Right cardiac atrium (tissue), 5 donors: ENCODE results near the gene ANKRD42. TPM values are rescaled to one million over a fixed set of nuclear protein-coding genes. Genes with fewer than 3 reads are reported as not detected.
A peak's percentile ranks its signal among the peaks of the same experiment; 100 is the strongest.

Experiments
- ATAC-seq, 2 donors: fragments of 200-7000 bp; cut with Tn5 transposase; one replicate each; pipeline versions ENCODE4 v1.8.0 to v1.9.1; 2020; ENCODE audit warnings: moderate library complexity in 2 of 2, mild to moderate bottlenecking in 1 of 2
- DNase-seq, 3 donors: peaks; one replicate each; pipeline ENCODE4 v3.0.0-alpha.2; 2020
- H3K27ac ChIP-seq: one replicate; pipeline ENCODE4 v1.5.1; 2013; ENCODE audit warnings: mild to moderate bottlenecking, low read length, control low read depth, moderate library complexity
- H3K27me3 ChIP-seq: one replicate; pipeline ENCODE4 v1.6.1; 2013; ENCODE audit not compliant: control insufficient read depth, insufficient read depth
- H3K4me1 ChIP-seq: one replicate; pipeline ENCODE4 v1.6.1; 2013; ENCODE audit warnings: low read length; ENCODE audit not compliant: control insufficient read depth, insufficient read depth
- H3K4me3 ChIP-seq: one replicate; pipeline ENCODE4 v1.5.1; 2013; ENCODE audit warnings: low read length, control low read depth
- H3K9me3 ChIP-seq: one replicate; pipeline ENCODE4 v1.6.1; 2013; ENCODE audit warnings: low read length; ENCODE audit not compliant: control insufficient read depth
- WGBS: extraction: QIAGEN DNeasy Blood & Tissue Kit; methylation state at CpG from one replicate; pipeline ENCODE4 v1.1.7; 2013; 5-methylcytosine and 5-hydroxymethylcytosine counted together
- intact Hi-C, 4 donors: fragments of 100-400 bp; cut with DNase I; formaldehyde crosslinking; loops; one replicate each; pipeline versions ENCODE4 v1.11.0 to v1.14.0; 2022 to 2023
- long read RNA-seq, 4 donors: library from polyadenylated mRNA; unstranded; transcript quantifications; one replicate each; pipeline ENCODE4 v2.0.0, GENCODE V29; 2020 to 2021
- polyA plus RNA-seq: library from polyadenylated mRNA; stranded (reverse); fragments of 200-250 nt; gene quantifications from one replicate; pipeline ENCODE4 v1.2.3, GENCODE V29; 2013
- total RNA-seq, 4 donors: library from RNA; stranded (reverse); fragmentation: NEBNext Ultra II Directional; extraction: Animal tissue kit (Norgen Biotek cat#: 25700); gene quantifications; one replicate each; pipeline ENCODE4 v1.2.1, GENCODE V29; 2021
- donor health status: healthy with polysubstance abuse.
- donor health status: DM: no; HTN: yes; CAD: no.
- donor health status: DM: no; HTN: no; CAD: no.
- donor health status: DM: no; HTN: yes; CAD: no; lungs with severe emphysema.
- donor health status: DM: yes; HTN: yes; CAD: no.

ANKRD42 gene
- total RNA-seq (1 to 10 TPM; 7.9 to 9.7 (median 9.0) TPM), polyA plus RNA-seq (4.7 TPM)
- long read RNA-seq, donor 1, full-length matches to known transcripts, result 4 of 16 reads
- long read RNA-seq, donor 1, partial matches to known transcripts, result 2 of 16 reads
- long read RNA-seq, donor 1, other reads (novel, unspliced or antisense), result 10 of 16 reads
- long read RNA-seq, donor 2, full-length matches to known transcripts, result 2 of 7 reads
- long read RNA-seq, donor 2, partial matches to known transcripts, result 0 of 7 reads
- long read RNA-seq, donor 2, other reads (novel, unspliced or antisense), result 5 of 7 reads
- long read RNA-seq, donor 3, full-length matches to known transcripts, result 5 of 29 reads
- long read RNA-seq, donor 3, partial matches to known transcripts, result 5 of 29 reads
- long read RNA-seq, donor 3, other reads (novel, unspliced or antisense), result 19 of 29 reads
- long read RNA-seq, donor 4, partial matches to known transcripts, result 0 of 6 reads
- long read RNA-seq, donor 4, other reads (novel, unspliced or antisense), result 4 of 6 reads

DNA sequence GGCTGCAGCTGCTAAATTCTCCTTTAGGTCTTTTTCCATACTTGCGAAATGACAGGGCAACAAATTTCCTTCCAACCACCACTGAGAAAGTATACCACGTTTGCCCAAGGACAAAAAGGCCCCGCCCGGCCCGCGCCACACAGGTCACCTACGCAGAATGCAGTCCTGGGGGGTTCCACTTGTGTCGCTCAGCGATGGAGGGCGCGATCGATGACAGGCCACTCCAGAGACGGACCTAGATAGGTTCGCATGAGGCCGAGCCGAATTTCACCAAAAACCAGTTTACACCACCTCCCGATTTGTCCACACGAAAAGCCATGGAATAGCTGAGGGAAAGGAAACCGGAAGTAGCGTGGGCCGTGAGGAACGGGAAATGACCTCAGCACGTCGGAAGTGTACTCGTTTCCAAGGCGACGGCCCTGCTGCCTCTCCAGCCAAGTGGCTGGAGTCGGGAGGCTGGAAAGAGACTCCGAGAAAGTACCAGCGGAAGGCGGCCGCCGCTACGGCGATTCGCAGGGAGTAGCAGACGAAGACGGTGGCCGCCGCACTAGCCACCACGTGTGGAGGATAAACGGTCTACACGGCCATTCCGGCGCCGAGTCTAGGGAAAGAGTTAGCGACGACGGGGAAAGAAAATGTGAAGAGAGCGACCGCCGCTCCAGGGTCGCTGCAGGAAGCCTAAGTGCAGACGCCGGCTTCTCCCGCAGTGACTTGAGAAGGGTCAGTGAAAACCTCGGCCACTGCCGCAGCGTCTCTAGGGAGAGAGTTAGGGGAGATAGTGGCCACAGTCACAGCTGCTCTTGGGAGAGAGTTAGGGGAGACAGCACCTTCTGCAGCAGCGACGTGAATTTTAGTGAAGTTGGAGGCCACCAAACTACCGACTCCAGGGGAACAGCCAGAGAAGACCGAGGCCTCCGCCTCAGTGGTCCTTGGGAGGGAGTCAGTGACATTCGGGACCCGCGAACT is at the start of gene ANKRD42:
TSS of gene ANKRD42 (plus strand) at position 398 of the 966 bp plus-strand sequence. CDS start 959 bp downstream, outside the sequence.
- under 1% methylated on average over 67 of the region's 67 CpGs for WGBS
- intact Hi-C loops, result loop anchor here in 2 of 4 donors (10.0 kb wide), 1 partner anchor 289 kb away; the partner anchor contains the start of genes DDIAS (in 2 of the 2) and PRCP (in 2 of the 2)
- peak; percentile 97 to 98 for ATAC-seq

DNA sequence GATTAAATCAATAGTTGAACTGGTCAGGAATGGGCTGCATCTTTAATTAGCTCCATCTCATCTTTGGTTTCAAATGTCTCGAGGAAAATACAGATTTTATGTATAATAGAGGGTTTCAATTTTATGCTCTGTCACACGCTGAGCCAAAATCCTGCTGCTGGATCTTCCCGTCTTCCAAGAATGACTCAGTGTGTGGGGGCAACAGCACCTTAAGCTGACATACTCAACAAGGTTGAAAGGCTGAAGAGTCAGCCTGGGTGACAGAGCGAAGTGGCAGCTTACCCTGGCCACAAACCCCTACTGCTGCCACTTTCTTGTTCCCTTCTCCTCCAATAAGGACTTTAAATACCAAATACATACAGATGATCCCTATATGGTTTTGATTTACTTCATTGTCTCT is 45.6 kb upstream of the ANKRD42 start:
- no peaks in the 10 kb centered on the region for H3K4me1 ChIP-seq
- ATAC-seq (no peak), DNase-seq (no peak)
- no peak overlapping the region for H3K27ac ChIP-seq
- intact Hi-C loops, result no loop called here
- H3K4me3 ChIP-seq, result no peak overlapping the region
- H3K27me3 ChIP-seq, result no peaks in the 10 kb centered on the region
- H3K9me3 ChIP-seq, result no peaks in the 10 kb centered on the region
- 89% methylated on average over 4 of the region's 4 CpGs for WGBS

More for the DNA sequence above, at the start of gene ANKRD42:
- no peaks in the 10 kb centered on the region for H3K4me1 ChIP-seq
- no peaks in the 10 kb centered on the region for H3K9me3 ChIP-seq
- H3K27me3 ChIP-seq, result no peaks in the 10 kb centered on the region
- H3K27ac ChIP-seq, result peak within 1 kb of the TSS; percentile 91
- DNase-seq, result peak; percentile 94 to 97 (median 95)
- peak within 1 kb of the TSS; percentile 91 for H3K4me3 ChIP-seq

DNA sequence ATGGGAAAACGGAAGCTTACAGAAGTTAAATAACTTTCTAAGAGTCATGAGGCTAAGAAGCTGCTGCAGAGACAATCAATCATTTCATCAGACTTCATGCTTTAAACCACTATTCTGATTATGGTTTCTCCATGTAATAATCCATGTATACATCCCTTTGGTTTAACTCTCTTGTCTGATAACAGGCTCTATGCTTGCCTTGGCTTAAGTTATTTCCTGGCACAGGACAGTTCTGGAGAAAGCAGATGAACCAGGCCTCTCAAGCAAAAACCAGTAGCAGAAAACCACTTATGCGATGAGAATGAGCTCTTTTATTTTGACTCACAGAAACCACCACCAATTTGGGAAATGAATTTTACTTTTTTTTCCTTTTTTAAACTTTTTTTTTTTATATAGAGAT is 43.1 kb upstream of the ANKRD42 start:
- DNase-seq, result no peak
- WGBS, result 86% methylated on average over 2 of the region's 2 CpGs
- Histone ChIP-seq H3K4me3 (no peak overlapping the region), H3K27ac (no peak overlapping the region), H3K9me3 (no peaks in the 10 kb centered on the region), H3K4me1 (no peaks in the 10 kb centered on the region), H3K27me3 (no peaks in the 10 kb centered on the region)
- ATAC-seq, result no peak
- intact Hi-C loops, result loop anchor here in 2 of 4 donors (10.0 kb wide), 2 partner anchors 76 to 226 kb away; partner anchors contain the start of gene RAB30 (in 1 of the 2)

DNA sequence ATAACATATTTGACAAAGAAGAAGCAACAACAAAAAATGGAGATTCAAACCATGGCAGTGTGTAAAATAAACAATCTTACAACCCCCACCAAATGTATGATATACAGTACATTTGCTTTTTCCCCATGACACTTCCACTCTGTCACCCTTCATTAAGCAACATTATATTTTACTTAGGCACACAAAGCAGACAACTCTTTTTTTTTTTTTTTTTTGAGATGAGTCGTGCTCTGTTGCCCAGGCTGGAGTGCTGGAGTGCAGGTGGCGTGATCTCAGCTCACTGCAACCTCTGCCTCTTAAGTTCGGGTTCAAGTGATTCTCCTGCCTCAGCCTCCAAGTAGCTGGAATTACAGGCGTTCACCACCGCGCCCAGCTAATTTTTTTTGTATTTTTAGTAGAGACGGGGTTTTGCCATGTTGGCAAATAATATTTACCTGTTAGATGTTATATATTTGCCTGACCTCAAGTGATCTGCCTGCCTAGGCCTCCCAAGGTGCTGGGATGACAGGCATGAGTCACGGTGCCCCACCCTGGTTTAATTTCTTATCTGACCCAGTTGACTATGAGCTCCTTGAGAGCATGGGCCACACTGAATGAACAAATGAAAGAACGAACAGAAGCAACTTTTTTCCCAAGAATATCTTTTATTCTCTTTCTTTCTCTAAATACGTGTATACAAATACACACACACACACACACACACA is 42.1 kb upstream of the ANKRD42 start:
- WGBS, result 89% methylated on average over 10 of the region's 10 CpGs
- H3K4me3 ChIP-seq, result no peak overlapping the region
- H3K27me3 ChIP-seq, result no peaks in the 10 kb centered on the region
- DNase-seq, result no peak
- H3K27ac ChIP-seq, result no peak overlapping the region
- intact Hi-C loops, result loop anchor here in 2 of 4 donors (10.0 kb wide), 2 partner anchors 77 to 227 kb away; partner anchors contain the start of gene RAB30 (in 1 of the 2)
- H3K4me1 ChIP-seq, result no peaks in the 10 kb centered on the region
- H3K9me3 ChIP-seq, result no peaks in the 10 kb centered on the region
- no peak for ATAC-seq

DNA sequence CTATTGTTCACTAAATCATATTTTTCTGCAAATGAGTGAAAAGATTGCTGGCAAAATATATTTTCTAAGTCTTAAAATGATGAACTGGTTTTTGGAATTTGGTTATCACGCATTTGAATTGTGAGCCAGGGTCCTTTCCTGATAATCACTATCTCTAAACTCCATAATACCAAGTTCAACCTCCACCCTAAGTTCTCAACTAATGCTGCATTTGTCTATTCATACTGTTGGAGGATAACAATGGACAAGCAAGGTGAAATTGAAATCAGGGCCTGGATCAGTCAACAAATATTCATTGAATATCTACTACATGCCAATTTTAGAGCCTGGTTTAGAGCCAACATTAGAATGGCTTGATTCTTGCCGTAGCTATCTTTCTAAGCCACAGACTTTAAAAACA is 41.2 kb upstream of the ANKRD42 start:
- 92% methylated on average over 2 of the region's 2 CpGs for WGBS
- DNase-seq (no peak), ATAC-seq (no peak)
- Histone ChIP-seq H3K9me3 (no peaks in the 10 kb centered on the region), H3K4me3 (no peak overlapping the region), H3K4me1 (no peaks in the 10 kb centered on the region), H3K27ac (no peak overlapping the region), H3K27me3 (no peaks in the 10 kb centered on the region)
- intact Hi-C loops, result loop anchor here in 2 of 4 donors (10.0 kb wide), 2 partner anchors 77 to 227 kb away; partner anchors contain the start of gene RAB30 (in 1 of the 2)

DNA sequence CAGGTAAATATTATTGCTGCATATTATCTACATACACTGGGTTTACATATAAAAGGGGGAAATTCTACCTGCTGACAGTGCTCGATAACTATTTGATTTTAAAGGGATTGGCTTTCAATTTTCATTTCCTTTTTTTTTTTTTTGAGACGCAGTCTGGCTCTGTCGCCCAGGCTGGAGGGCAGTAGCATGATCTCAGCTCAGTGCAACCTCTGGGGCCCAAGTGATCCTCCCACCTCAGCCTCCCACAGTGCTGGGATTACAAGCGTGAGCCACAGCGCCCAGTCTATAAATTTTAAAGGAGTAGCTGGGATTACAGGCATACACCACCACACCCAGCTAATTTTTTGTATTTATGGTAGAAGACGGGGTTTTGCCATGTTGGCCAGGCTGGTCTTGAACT is 39.7 kb upstream of the ANKRD42 start:
- no peaks in the 10 kb centered on the region for H3K4me1 ChIP-seq
- H3K27me3 ChIP-seq, result no peaks in the 10 kb centered on the region
- H3K27ac ChIP-seq, result no peak overlapping the region
- no peaks in the 10 kb centered on the region for H3K9me3 ChIP-seq
- 90% methylated on average over 6 of the region's 6 CpGs for WGBS
- ATAC-seq (no peak), DNase-seq (no peak)
- intact Hi-C loops, result loop anchor here in 2 of 4 donors (10.0 kb wide), 2 partner anchors 79 to 229 kb away; partner anchors contain the start of gene RAB30 (in 1 of the 2)
- no peak overlapping the region for H3K4me3 ChIP-seq

DNA sequence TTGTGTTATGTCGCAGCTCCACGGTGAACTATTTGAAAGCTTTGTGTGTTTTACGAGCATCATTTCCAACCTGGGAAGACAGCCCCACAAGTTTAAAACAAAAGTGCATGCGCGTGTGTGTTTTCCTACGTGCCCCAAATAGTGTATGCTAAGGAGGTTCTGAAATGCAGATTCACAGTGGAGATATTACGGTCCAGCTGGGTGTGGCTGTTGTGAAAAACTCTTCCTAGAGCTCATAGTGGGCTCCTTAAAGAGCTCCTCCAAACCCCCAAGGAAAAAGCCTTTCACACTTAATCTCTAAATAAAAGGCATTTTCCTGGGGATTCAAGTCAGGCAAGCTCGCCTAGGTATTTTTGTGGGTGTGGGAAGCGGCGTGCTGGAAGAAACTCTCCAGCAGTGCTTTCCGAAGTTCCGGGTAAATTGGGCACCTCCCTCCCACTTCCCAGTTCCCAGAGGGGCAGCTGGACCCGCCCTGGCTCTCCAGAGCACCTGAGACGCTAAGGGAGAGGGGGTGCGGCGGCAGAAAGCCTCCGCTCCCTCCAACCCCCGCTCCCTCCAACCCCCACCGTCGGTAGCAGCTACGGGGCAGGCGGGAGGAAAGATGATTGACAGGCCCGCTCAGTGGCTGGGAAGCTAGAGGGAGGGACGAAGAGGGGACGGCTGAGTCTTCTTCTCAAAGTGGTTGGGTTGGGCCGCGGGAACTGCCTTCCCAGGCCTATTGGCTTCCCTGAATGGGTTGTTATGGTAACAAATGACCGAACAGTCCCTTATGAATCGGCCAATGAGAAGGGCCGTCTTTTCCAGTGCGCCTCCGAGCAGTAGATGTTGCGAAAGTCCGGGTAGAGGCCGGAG is 37.1 kb upstream of the ANKRD42 start:
- intact Hi-C loops, result loop anchor here in 2 of 4 donors (5.0 to 10.0 kb wide), 3 partner anchors 82 to 232 kb away; partner anchors contain the start of gene RAB30 (in 2 of the 2)
- peak overlapping the region; percentile 86 for H3K4me3 ChIP-seq
- DNase-seq (peak; percentile 98 to 100 (median 99)), ATAC-seq (peak; percentile 97 to 98)
- no peaks in the 10 kb centered on the region for H3K27me3 ChIP-seq
- H3K27ac ChIP-seq, result peak overlapping the region; percentile 90
- H3K4me1 ChIP-seq, result no peaks in the 10 kb centered on the region
- no peaks in the 10 kb centered on the region for H3K9me3 ChIP-seq
- WGBS, result under 1% methylated on average over 35 of the region's 35 CpGs

DNA sequence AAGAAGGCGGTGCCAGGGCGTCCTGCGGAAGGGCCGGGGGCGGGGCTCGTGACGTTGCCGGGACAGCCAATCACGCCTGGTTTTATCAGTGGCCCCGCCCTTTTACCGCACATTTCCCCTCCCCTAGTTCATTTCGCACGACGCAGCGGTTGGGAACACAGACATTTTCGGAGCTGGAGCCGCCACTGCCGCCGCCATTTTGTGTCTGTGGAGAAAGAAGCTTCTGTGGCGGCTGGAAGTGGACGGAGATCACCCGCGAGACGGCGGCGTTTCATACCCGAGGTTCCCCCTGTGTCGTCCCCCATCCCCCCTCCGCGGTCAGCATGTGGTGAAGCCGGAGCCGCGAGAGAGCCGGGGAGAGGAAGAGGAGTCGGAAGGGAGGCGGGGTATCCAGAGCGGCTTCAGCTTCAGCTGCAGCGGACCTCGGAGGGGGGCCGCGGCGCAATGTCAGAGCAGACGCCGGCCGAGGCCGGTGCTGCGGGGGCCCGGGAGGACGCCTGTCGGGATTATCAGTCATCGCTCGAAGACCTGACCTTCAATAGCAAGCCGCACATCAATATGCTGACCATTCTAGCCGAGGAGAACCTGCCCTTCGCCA is 36.4 kb upstream of the ANKRD42 start, which contains the start of gene PCF11:
TSS of gene PCF11 (plus strand) at position 136 of the 598 bp plus-strand sequence. CDS start at position 445, 309 bp downstream.
- DNase-seq, result no peak
- H3K27me3 ChIP-seq, result no peaks in the 10 kb centered on the region
- intact Hi-C loops, result loop anchor here in 2 of 4 donors (5.0 to 10.0 kb wide), 3 partner anchors 82 to 232 kb away; partner anchors contain the start of gene RAB30 (in 2 of the 2)
- peak within 1 kb of the TSS; percentile 86 for H3K4me3 ChIP-seq
- H3K4me1 ChIP-seq, result no peaks in the 10 kb centered on the region
- ATAC-seq, result peak; percentile 32 to 43
- no peaks in the 10 kb centered on the region for H3K9me3 ChIP-seq
- H3K27ac ChIP-seq, result peak within 1 kb of the TSS; percentile 96
- WGBS, result under 1% methylated on average over 55 of the region's 55 CpGs
